GM19023 (cell line): ENCODE data around the gene OR51T1.

Experiments
- ATAC-seq: cut with Tn5 transposase; IDR thresholded peaks from one replicate; pipeline ENCODE4 v1.9.1; 2021; ENCODE audit warnings: mild to moderate bottlenecking, moderate library complexity; ENCODE audit not compliant: unreplicated experiment

OR51T1 gene

DNA sequence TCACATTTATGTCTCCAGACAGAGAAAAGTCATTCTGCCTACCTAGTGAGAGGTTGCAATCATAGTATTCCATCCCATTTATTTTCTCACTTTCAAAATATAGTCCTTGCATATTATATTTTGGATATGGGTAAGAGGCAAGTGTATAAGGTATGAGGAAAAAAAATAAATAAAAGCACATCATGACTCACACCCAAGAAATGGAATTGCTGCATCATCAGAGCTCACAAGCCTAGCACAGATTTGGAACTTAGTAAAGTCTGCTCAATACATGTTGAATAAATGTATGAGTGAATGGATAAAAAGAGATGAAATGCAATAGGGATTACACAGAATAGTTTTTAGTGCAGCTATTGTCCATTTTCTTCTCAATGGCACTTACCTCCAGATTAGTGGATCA, 44.9 kb downstream of the OR51T1 start:
- ATAC-seq, result no peak
